ACHN (cell line): ENCODE results near the gene SEC22A.

Source experiments
- DNase-seq: peaks from one replicate; pipeline ENCODE4 v3.0.0-alpha.2; 2015
- in situ Hi-C: cut with HindIII; loops from 2 replicates; pipeline ENCODE4 v1.10.0; 2017; ENCODE audit warnings: low sequenced_read_pairs, low pct_ligation_motif_present, low pct_unique_long_range_greater_than_20kb

The SEC22A gene

DNA sequence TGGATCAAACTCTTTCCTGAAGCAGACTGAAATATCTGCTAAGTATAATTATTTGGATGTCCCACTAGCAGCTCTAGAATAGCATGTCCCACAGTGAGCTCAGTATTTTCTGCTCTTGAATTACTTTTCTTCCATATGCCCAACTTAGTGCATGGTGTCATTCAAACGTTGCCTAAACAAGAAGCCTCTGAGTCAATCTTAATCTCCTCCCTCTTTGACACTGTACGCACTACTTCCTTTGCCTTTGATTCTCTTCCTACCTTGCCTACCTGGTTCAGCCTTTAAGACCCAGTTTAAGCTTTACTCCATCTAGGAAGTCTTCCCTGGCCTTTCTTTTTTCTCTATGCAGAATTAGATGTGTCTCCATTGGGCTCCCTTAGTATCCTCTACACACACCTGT is 54.5 kb downstream of the SEC22A start:
- DNase-seq, result no peak
- in situ Hi-C loops, result no loop called here

DNA sequence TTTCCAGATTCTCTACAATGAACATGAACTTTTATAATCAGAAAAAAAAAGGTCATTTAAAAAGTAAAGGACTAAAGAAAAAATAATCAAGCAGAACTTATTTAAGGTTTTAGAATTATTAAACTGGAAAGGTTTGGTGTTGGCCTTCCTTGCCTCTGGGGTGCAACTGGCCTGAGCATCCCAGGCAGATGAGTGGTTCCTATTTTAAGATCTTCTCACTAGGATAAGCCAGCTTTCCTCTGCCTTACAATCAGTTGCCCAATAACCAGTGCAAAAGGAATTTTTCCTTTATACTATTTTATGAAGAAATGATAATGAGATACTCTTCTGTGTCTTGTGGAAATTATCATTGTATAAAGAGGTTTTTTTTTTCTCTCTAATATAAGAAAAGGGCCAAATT is 56.6 kb downstream of the SEC22A start:
- DNase-seq, result no peak
- in situ Hi-C loops, result no loop called here

DNA sequence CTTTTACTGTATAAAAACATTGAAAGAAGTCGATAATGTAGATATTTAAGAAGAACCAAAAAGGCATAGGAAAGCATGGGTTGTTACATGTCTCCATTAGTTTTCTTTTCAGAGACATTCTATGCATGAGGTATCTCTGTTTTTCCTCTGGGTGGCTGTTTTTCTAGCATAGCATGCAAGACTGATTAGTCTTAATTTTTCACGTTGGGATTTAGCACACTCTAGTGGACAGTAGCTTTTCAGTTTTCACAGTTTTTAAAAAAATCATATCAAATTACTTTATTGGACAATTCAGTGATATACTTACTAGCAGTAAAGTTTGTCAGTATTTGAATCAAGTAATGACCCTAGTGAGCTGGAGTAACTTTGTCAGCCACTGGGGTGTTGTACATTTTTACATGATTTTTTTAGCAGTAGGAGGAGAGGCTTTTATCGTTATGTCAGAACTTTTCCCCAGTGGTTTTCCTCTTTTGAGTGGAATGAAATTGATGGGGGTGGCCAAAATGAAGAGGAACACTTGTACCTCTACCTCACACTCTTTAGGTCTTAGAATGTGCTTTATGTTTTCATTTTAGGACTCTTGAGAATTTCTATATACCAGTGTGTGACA is 57.2 kb downstream of the SEC22A start:
- peak; percentile 64 for DNase-seq
- in situ Hi-C loops, result no loop called here

DNA sequence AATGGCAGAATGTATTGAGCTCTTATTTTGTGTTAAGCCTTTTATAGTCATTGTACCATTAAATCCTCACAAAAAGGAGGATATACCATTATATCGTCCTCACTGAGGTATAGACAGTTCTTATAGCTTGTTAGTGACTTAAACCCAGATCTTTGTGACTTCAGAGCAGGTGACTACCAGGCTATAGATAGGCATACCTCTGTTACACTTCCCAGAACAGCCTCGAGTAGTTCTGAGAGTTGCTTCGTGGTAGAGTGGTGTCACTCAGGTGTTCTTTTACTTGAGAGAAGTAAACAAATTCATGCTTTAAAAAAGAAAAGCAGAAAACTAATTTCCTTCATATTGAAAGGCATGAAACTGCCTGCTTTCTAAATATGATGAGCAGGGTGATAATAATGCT is 59.9 kb downstream of the SEC22A start:
- in situ Hi-C loops, result no loop called here
- no peak for DNase-seq

DNA sequence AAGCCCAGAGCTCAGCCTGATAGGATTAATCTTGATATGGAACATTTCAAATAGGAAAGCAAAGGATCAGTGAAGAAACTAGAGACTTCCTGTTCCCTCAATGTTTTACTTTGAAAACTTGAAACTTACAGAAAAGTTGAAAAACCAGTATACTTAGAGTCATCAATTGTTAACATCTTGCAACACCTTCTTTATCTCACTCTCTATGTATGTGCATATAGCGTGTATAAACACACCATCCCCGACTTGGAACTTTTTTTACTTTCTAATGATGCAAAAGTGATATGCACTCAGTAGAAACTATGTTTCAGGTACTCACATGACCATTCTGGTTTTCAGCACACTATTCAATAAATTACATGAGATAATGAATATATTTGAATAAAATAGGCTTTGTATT is 60.5 kb downstream of the SEC22A start:
- in situ Hi-C loops, result no loop called here

DNA sequence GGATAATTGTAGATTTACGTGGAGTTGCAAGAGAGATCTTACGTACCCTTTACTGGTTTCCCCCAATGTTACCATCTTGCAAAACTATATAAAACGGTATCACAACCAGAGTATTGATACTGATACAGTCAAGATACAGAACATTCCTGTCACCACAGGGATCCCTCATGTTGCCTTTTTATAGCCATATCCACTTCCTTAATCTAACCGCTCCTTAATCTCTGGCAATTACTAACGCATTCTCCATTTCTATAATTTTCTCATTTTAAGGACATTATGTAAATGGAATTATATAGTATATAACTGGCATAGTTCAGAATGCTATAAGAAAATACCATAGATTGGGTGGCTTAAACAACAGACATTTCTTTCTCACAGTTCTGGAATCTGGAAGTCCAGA is 61.1 kb downstream of the SEC22A start:
- in situ Hi-C loops, result no loop called here
- DNase-seq, result no peak

More for the DNA sequence above, 60.5 kb downstream of the SEC22A start:
- no peak for DNase-seq

DNA sequence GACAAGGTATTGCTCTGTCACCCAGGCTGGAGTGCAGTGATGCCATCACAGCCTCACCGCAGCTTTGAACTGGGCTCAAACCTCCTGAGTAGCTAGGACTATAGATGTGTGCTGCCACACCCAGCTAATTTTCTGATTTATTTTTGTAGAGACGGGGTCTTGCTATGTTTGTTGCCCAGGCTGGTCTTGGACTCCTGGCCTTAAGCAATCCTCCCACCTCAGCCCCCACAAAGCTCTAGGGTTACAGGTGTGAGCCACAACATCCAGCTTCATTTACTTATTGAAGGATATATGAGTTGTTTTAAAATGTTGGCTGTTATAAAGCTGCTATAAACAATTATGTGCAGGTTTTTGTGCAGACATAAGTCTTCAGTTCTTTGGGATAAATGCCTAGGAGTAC is 62.2 kb downstream of the SEC22A start:
- in situ Hi-C loops, result no loop called here
- no peak for DNase-seq

DNA sequence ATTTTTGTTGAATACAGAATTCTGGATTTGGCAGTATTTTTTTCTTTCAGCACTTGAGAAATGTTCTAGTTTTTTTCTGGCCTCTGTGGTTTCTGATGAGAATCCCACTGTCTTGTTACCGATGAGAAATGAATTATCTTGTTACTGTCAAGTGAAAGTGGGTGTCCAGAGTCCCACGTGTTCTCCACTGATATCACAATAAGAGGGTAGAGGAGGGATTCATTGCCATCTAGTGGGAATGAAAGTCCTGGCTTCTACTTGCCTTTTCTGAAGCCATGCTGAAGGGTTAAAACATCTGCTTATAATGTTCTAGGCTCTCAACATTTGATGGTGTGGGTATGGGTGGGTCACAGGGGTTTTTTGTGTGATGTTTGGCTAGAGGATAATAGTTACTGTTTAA is 66.1 kb downstream of the SEC22A start:
- DNase-seq, result no peak

DNA sequence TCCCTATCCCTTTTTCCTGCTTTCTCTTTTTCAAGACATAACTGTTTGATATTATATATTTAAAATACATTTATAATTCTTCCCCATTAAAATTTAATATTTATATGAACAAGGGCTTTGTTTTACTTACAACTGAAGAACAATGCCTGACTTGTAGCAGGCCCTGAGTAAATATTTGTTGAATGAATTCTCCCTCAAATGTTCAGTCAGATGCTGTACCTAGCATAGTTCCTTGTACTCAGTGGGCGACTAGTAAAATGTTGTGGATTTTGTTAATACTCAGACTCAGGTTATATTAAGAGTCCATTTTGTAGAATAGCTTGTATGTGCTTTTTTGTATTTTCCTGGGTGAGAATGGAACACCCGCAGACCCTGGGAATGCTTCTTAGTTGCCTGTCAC is 69.1 kb downstream of the SEC22A start:
- no peak for DNase-seq
- in situ Hi-C loops, result no loop called here

More for the DNA sequence above, 66.1 kb downstream of the SEC22A start:
- in situ Hi-C loops, result no loop called here

DNA sequence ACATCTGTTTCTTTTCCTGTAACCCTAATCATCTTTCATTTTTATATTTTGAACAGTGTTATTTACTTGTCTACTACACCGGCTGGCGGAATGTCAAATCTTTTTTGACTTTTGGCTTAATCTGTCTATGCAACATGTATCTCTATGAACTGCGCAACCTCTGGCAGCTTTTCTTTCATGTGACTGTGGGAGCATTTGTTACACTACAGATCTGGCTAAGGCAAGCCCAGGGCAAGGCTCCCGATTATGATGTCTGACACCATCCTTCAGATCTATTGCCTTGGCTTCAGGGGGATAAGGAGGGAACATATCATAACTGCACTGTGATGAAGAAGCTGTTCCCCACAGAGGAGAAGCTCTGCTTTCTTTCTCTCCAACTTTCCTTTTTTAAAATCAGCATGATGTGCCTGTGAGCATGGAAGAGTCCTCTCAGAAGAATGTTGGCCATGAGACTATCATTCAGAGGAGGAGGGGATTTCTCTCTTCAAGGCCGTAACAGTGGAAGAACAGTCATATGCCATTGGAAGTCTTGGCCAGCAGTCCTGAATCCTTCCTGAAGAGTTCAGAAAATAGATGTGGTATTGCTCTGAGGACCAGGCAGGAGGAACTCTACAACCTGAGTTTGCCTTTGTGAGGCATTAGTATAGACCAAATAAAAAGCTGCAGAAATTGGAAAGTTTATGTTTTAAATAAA is 69.9 kb downstream of the SEC22A start:
- in situ Hi-C loops, result no loop called here
- DNase-seq, result no peak

DNA sequence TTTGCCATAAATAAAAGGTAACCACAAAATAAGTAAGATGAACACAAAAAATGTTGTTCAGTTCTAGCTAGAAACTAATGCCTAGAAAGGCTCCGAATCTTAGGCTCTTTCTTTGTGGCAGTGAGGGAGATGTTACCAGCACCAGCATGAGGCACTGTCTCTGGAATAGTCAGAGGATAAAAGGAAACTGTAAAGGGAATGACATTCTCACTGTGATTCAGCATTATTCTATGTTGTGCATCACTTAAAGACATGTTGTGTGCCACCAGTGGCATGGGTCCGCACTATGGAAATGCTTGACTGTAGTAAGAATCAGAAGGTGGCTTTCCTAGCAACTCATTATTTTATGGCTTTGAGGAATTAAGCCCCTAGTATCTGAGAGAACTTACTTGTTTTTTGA is 70.8 kb downstream of the SEC22A start:
- in situ Hi-C loops, result no loop called here
- DNase-seq, result peak; percentile 12

DNA sequence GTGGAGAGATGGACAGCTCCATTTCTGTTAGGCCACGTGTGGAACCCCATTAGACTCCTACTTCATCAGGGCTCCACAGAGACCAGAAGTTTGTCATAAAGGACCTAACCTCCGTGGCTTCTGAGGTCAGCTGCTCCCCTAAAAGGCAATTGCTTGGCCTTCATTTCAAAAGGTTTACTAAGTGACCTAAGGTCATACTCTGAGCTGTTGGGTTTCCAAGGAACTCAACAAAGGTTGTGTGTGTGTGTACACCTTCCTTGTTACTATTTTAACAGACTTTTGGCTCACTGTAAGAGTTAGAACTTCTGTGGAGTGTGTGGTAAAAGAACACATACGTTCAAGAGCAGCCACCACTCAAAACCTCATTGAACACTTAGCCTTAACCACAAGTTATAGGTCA is 73.9 kb downstream of the SEC22A start:
- no peak for DNase-seq

DNA sequence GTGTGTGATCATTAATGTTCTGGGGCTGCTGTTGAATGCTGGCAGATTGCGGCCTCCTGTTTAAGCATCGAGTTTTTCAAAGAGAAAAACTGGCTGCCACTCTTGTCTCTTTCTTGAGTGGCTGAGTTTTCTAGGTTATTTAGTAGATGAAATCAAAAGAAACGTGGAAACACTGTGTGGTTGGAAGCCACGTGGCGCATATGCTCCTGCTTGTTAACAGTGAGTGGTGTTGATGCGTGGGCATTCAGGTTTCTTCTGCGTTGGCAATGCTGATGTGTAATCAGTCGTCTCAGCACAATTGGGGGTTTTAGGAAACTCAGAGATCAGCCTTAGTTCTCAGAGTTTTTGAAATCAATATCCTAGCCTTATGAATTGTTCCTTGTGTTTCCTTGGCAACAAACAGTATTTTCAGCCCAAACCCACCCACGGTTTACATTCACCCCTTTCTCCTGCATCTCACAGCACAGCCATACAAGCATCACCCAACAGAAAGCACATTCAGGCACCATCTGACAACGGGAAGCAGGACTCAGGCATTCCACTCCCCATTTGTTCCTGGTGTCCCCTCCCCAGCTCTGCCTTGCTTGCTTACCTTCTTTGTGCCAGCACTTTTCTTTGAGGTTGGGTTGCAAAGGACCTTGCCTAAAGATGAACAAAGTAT is 74.7 kb downstream of the SEC22A start:
- no peak for DNase-seq
- in situ Hi-C loops, result no loop called here

More for the DNA sequence above, 73.9 kb downstream of the SEC22A start:
- in situ Hi-C loops, result no loop called here

DNA sequence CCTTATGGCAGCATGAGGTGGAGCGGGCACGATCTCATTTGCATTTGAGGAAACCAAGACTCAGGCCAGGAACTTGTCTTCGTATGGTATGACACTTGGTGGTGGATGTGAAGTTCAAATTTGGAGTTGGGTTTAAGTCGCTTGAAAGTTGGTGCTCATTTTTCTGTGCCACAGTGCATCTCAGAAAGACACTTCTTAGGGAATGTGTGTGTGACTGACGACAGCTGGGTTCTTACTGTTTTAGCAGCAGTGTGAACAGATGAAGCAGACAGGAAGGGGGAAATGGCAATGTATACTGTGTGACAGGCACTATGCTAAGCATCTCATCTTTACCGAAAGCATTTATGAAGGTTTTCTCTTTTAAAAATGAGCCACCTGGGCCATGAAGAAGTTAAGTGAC is 75.4 kb downstream of the SEC22A start:
- in situ Hi-C loops, result no loop called here
- no peak for DNase-seq

DNA sequence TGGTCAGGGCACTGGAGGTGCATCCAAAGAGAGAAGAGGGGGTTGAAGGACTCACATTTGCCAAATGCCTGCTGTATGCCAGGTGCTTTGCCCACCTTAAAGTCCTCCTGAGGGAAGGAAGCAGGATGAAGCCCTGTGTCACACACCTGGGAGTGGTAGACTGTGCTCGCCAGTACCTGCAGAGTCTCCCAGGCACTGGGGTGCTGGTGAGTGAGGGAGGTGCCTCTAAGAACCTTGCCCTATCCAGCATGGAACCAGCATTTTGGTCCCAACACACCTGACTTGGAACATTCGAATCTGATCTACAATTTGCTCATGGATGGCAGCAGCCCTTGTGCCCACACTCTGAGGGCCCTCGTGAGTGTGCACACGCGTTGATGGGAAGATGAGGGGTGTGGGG is 76.7 kb downstream of the SEC22A start:
- DNase-seq, result no peak
- in situ Hi-C loops, result no loop called here

DNA sequence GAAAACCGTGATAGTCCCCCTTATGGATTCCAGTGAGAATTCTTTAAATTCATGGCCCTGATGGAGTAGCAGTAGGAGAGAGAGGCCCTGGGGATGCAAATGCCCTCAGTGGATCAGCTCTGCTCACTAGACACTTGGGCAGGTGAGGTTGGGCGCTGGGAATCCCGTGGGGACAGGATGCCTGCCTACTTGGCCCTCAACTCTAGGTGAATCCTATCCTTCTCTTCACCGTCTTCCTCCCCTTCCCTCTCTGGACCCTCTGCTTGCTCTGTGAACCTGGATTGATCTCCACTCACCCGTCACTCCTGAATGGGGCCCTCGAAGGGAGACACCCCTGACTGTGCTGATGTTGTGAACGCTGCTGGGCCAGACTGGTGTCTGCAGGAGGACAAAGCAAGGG is 77.4 kb downstream of the SEC22A start:
- in situ Hi-C loops, result no loop called here
- no peak for DNase-seq

DNA sequence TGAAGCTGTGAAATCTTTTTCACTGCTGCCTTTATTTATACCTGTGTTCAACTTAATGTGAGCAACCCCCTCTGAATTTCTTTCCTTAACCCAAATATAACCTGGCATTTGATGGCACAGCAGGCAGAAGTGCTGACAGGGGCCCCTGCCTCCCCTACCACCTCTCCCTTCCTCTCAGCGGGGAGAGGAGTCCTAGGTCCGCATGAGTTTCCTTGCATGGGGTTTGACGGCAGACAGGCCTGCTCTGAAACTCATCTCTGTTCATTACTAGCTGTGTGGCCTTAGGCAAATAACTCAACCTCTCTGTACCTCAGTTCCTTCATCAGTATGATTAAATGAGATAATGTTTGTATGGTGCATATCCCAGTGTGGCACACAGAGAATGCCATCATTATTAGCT is 79.7 kb downstream of the SEC22A start:
- DNase-seq, result no peak
- in situ Hi-C loops, result no loop called here

DNA sequence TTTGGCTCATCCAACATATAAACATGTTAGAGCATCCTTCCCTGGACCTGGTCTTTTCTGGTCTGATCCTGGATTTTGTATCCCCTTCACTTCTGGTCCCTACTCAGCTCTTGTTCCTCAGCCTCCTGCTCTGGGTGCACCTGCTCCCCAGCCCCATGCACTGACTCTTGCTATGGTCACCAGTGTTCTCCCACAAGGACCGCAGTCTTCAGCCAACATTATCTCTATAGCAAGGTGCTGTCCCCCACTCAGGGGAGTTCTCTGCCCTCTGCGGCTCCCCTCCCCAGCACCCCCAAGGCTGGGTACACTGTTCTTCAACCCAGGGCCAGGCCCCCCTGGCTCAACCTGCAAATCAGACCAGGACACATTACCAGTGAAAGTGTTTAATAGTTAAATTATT is 80.2 kb downstream of the SEC22A start:
- no peak for DNase-seq
- in situ Hi-C loops, result no loop called here

DNA sequence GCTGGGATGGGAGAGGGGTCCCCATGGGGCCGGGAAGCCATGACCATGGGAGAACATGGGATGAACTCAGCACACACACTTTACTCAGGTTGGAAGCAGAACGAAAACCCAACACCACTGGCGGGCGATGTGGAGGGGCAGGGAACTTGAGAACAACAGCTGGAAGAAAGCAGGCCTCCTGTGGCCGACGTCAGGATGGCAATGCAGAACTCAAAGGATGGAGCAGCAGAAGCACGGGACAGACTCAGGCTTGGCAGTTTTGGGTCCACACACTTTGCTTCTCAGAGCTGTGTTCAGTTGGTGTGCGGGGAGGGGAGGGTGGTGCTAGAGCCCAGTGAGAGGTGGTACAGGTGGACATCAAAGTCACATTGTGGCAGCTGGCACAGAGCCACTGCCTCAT is 80.7 kb downstream of the SEC22A start:
- no peak for DNase-seq

DNA sequence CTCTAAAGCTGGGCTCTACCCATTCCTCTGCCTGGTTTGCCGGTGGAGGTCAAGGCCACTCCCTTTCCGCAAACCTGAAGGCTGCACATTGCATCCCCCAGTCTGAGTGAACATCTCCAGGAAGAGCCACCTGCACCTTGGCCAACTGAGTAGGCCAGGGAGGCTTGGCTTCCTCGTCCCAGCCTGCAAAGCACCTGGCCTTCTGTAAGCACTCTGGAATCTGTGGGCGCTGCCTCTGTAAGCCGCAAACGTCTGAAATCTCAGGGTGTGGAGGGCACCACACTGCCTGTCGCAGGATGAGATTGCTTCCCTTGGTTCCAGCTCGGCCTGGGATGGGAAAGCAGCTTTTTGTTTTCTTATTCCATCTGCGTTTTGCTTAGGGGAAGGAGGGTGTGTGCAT is 81.3 kb downstream of the SEC22A start:
- in situ Hi-C loops, result no loop called here
- no peak for DNase-seq

More for the DNA sequence above, 80.7 kb downstream of the SEC22A start:
- in situ Hi-C loops, result no loop called here
